ENCODE results near the gene FH.

The FH gene

GRCh38 chr1:241533326-241534115 lies 14.0 kb upstream of the FH start:
- H3K36me3 ChIP-seq (ENCODE audit: insufficient read depth, low read length) = no peaks in the 10 kb centered on the region
- H3K4me1 ChIP-seq (ENCODE audit: insufficient read depth, low read length) = no peaks in the 10 kb centered on the region
- H3K9ac ChIP-seq (ENCODE audit: low read depth, low read length) = no peak overlapping the region
- H3K9me3 ChIP-seq (ENCODE audit: control insufficient read depth, insufficient read depth, low read length) = no peaks in the 10 kb centered on the region

GRCh38 chr1:241532864-241533263 lies 13.3 kb upstream of the FH start:
- Histone ChIP-seq H3K9ac (ENCODE audit: low read depth, low read length) (no peak overlapping the region), H3K4me1 (ENCODE audit: insufficient read depth, low read length) (no peaks in the 10 kb centered on the region), H3K36me3 (ENCODE audit: insufficient read depth, low read length) (no peaks in the 10 kb centered on the region), H3K9me3 (ENCODE audit: control insufficient read depth, insufficient read depth, low read length) (no peaks in the 10 kb centered on the region)

GRCh38 chr1:241532162-241532531 lies 12.6 kb upstream of the FH start, which contains the start of gene KMO:
Gene KMO (plus strand): TSS chr1:241532378. CDS start chr1:241532445, 67 bp downstream.
- H3K36me3 ChIP-seq (ENCODE audit: insufficient read depth, low read length) = no peaks in the 10 kb centered on the region
- peak within 1 kb of the TSS; percentile 35; the same call in 1 of the 2 replicates for H3K9ac ChIP-seq (ENCODE audit: low read depth, low read length)
- H3K4me1 ChIP-seq (ENCODE audit: insufficient read depth, low read length) = no peaks in the 10 kb centered on the region
- no peaks in the 10 kb centered on the region for H3K9me3 ChIP-seq (ENCODE audit: control insufficient read depth, insufficient read depth, low read length)

GRCh38 chr1:241531195-241532161 lies 11.9 kb upstream of the FH start:
- Histone ChIP-seq H3K9ac (ENCODE audit: low read depth, low read length) (peak overlapping the region; percentile 35; the same call in 1 of the 2 replicates), H3K4me1 (ENCODE audit: insufficient read depth, low read length) (no peaks in the 10 kb centered on the region), H3K9me3 (ENCODE audit: control insufficient read depth, insufficient read depth, low read length) (no peaks in the 10 kb centered on the region), H3K36me3 (ENCODE audit: insufficient read depth, low read length) (no peaks in the 10 kb centered on the region)

- H3K9ac ChIP-seq (ENCODE audit: low read depth, low read length) = no peak overlapping the region
Measured at GRCh38 chr1:241527146-241527545, 7.6 kb upstream of the FH start.

GRCh38 chr1:241525026-241525425 lies 5.5 kb upstream of the FH start:
- no peaks in the 10 kb centered on the region for H3K9me3 ChIP-seq (ENCODE audit: control insufficient read depth, insufficient read depth, low read length)
- H3K36me3 ChIP-seq (ENCODE audit: insufficient read depth, low read length) = no peaks in the 10 kb centered on the region
- H3K9ac ChIP-seq (ENCODE audit: low read depth, low read length) = no peak overlapping the region
- no peaks in the 10 kb centered on the region for H3K4me1 ChIP-seq (ENCODE audit: insufficient read depth, low read length)

More at GRCh38 chr1:241527146-241527545, 7.6 kb upstream of the FH start:
- H3K36me3 ChIP-seq (ENCODE audit: insufficient read depth, low read length) = no peaks in the 10 kb centered on the region
- H3K4me1 ChIP-seq (ENCODE audit: insufficient read depth, low read length) = no peaks in the 10 kb centered on the region
- no peaks in the 10 kb centered on the region for H3K9me3 ChIP-seq (ENCODE audit: control insufficient read depth, insufficient read depth, low read length)

- H3K9me3 ChIP-seq (ENCODE audit: control insufficient read depth, insufficient read depth, low read length) = no peaks in the 10 kb centered on the region
- no peaks in the 10 kb centered on the region for H3K36me3 ChIP-seq (ENCODE audit: insufficient read depth, low read length)
Measured at GRCh38 chr1:241521718-241522117, 2.2 kb upstream of the FH start.

GRCh38 chr1:241520080-241520465 lies 518 bp upstream of the FH start:
- Histone ChIP-seq H3K9me3 (ENCODE audit: control insufficient read depth, insufficient read depth, low read length) (no peaks in the 10 kb centered on the region), H3K9ac (ENCODE audit: low read depth, low read length) (peak overlapping the region; percentile 95; the same call in 1 of the 2 replicates), H3K36me3 (ENCODE audit: insufficient read depth, low read length) (no peaks in the 10 kb centered on the region; the same call in 1 of the 2 replicates), H3K4me1 (ENCODE audit: insufficient read depth, low read length) (no peaks in the 10 kb centered on the region)

More at GRCh38 chr1:241521718-241522117, 2.2 kb upstream of the FH start:
- Histone ChIP-seq H3K4me1 (ENCODE audit: insufficient read depth, low read length) (no peaks in the 10 kb centered on the region), H3K9ac (ENCODE audit: low read depth, low read length) (no peak overlapping the region)

- Histone ChIP-seq H3K9me3 (ENCODE audit: control insufficient read depth, insufficient read depth, low read length) (no peaks in the 10 kb centered on the region), H3K4me1 (ENCODE audit: insufficient read depth, low read length) (no peaks in the 10 kb centered on the region), H3K9ac (ENCODE audit: low read depth, low read length) (peak overlapping the region; percentile 95), H3K36me3 (ENCODE audit: insufficient read depth, low read length) (no peaks in the 10 kb centered on the region; the same call in 1 of the 2 replicates)
Measured at GRCh38 chr1:241518476-241519307, 863 bp downstream of the FH start.

- Histone ChIP-seq H3K4me1 (ENCODE audit: insufficient read depth, low read length) (no peaks in the 10 kb centered on the region), H3K36me3 (ENCODE audit: insufficient read depth, low read length) (no peaks in the 10 kb centered on the region; the same call in 1 of the 2 replicates), H3K9ac (ENCODE audit: low read depth, low read length) (no peak overlapping the region), H3K9me3 (ENCODE audit: control insufficient read depth, insufficient read depth, low read length) (no peaks in the 10 kb centered on the region)
Measured at GRCh38 chr1:241513378-241513777, 6.2 kb downstream of the FH start.

GRCh38 chr1:241507189-241507863 lies 12.2 kb downstream of the FH start:
- H3K36me3 ChIP-seq (ENCODE audit: insufficient read depth, low read length) = peaks cover 3% of the 10 kb centered on the region
- H3K9me3 ChIP-seq (ENCODE audit: control insufficient read depth, insufficient read depth, low read length) = no peaks in the 10 kb centered on the region
- H3K4me1 ChIP-seq (ENCODE audit: insufficient read depth, low read length) = no peaks in the 10 kb centered on the region
- H3K9ac ChIP-seq (ENCODE audit: low read depth, low read length) = no peak overlapping the region

GRCh38 chr1:241503444-241503843 lies 16.1 kb downstream of the FH start:
- Histone ChIP-seq H3K4me1 (ENCODE audit: insufficient read depth, low read length) (no peaks in the 10 kb centered on the region), H3K36me3 (ENCODE audit: insufficient read depth, low read length) (peaks cover 3% of the 10 kb centered on the region), H3K9ac (ENCODE audit: low read depth, low read length) (no peak overlapping the region), H3K9me3 (ENCODE audit: control insufficient read depth, insufficient read depth, low read length) (no peaks in the 10 kb centered on the region)

GRCh38 chr1:241499910-241500309 lies 19.6 kb downstream of the FH start:
- no peaks in the 10 kb centered on the region for H3K9me3 ChIP-seq (ENCODE audit: control insufficient read depth, insufficient read depth, low read length)
- H3K4me1 ChIP-seq (ENCODE audit: insufficient read depth, low read length) = no peaks in the 10 kb centered on the region
- H3K36me3 ChIP-seq (ENCODE audit: insufficient read depth, low read length) = peaks cover 8% of the 10 kb centered on the region
- no peak overlapping the region for H3K9ac ChIP-seq (ENCODE audit: low read depth, low read length)
